Spleen (tissue), 7 donors: ENCODE measurements around the gene SLC41A3.

ENCODE experiments used
- CTCF ChIP-seq, 11 experiments: fragments of 200-600 bp in 7 of 11; fragments of 450-650 bp in 4 of 11; sonication (generic) in 4 of 11; IDR thresholded peaks in 8 of 11; conservative IDR thresholded peaks in 3 of 11; 1 replicate in 7 of 11; 2 replicates in 4 of 11; pipeline versions ENCODE4 v1.4.0 to v1.8.0; 2016 to 2021; ENCODE audit warnings: antibody characterized with exemption in 11 of 11, inconsistent platforms in 4 of 11, mild to moderate bottlenecking in 1 of 11
- POLR2A ChIP-seq, 3 donors: fragments of 450-650 bp; IDR thresholded peaks; one replicate each; pipeline ENCODE4 v1.5.1; 2017; ENCODE audit warnings: antibody characterized with exemption in 3 of 3, mild to moderate bottlenecking in 1 of 3
- POLR2AphosphoS5 ChIP-seq, 3 donors: sonication (generic); formaldehyde crosslinking; IDR thresholded peaks; one replicate each; pipeline ENCODE4 v1.5.1; 2017; ENCODE audit warnings: antibody characterized with exemption in 3 of 3
- donor health status: DM: no; HTN: no; CAD: no; lungs with moderate emphysema.
- donor health status: DM: no; HTN: no; CAD: no.
- donor health status: DM: no; HTN: no; CAD: no.

- TF ChIP-seq CTCF (IDR thresholded peaks at IDR 0.05 in 8 of 11, conservative IDR thresholded peaks at IDR 0.05 in 3 of 11) (no peak), POLR2AphosphoS5 (IDR thresholded peaks at IDR 0.05) (no peak), POLR2A (IDR thresholded peaks at IDR 0.05) (no peak)
Observed at GRCh38 chr3:126125781-126126251, 41.9 kb upstream of the SLC41A3 start.
